Ovary (tissue), 9 donors: ENCODE results near the gene ALOX5AP. TPM values are rescaled to one million over a fixed set of nuclear protein-coding genes. Genes with fewer than 3 reads are reported as not detected.

Experiments
- DNase-seq, 5 donors: peaks; one replicate each; pipeline ENCODE4 v3.0.0-alpha.2; 2019 to 2020
- H3K27ac ChIP-seq, 2 donors: fragments of 200-600 bp; one replicate each; pipeline versions ENCODE4 v1.5.1 to v1.8.0; 2019 to 2022
- H3K27me3 ChIP-seq: fragments of 200-600 bp; one replicate; pipeline ENCODE4 v1.8.0; 2022
- H3K36me3 ChIP-seq: fragments of 200-600 bp; sonication (generic); one replicate; pipeline ENCODE4 v1.5.1; 2019
- H3K4me1 ChIP-seq: one replicate; pipeline ENCODE4 v1.8.1; 2013; ENCODE audit warnings: mild to moderate bottlenecking, moderate library complexity; ENCODE audit not compliant: insufficient read depth
- H3K4me3 ChIP-seq: fragments of 200-600 bp; sonication (generic); one replicate; pipeline ENCODE4 v1.5.1; 2017
- H3K9me3 ChIP-seq, 2 donors: fragments of 200-600 bp in 1 of 2; sonication (generic) in 1 of 2; one replicate each; pipeline versions ENCODE4 v1.5.1 to v1.8.1; 2013 to 2019; ENCODE audit warnings: mild to moderate bottlenecking in 1 of 2, moderate library complexity in 1 of 2
- CTCF ChIP-seq, 3 donors: fragments of 450-650 bp in 2 of 3; fragments of 200-600 bp in 1 of 3; IDR thresholded peaks; one replicate each; pipeline versions ENCODE4 v1.5.1 to v1.8.0; 2016 to 2022; ENCODE audit warnings: antibody characterized with exemption in 3 of 3, mild to moderate bottlenecking in 1 of 3
- EP300 ChIP-seq: sonication (generic); formaldehyde crosslinking; IDR thresholded peaks from one replicate; pipeline ENCODE4 v1.6.1; 2017; ENCODE audit warnings: antibody characterized with exemption
- POLR2A ChIP-seq: fragments of 450-650 bp; IDR thresholded peaks from one replicate; pipeline ENCODE4 v1.6.1; 2017; ENCODE audit warnings: antibody characterized with exemption, mild to moderate bottlenecking, moderate library complexity
- WGBS, 3 donors: extraction: QIAGEN DNeasy Blood & Tissue Kit in 1 of 3; methylation state at CpG; one replicate each; pipeline versions ENCODE4 v1.1.5 to v1.1.7; 2013 to 2017; 5-methylcytosine and 5-hydroxymethylcytosine counted together
- intact Hi-C, 4 donors: fragments of 100-400 bp; cut with DNase I; formaldehyde crosslinking; loops; one replicate each; pipeline versions ENCODE4 v1.11.0 to v1.15.1; 2022 to 2023
- polyA plus RNA-seq, 2 donors: library from polyadenylated mRNA; stranded (reverse); fragments of 200-250 nt in 1 of 2; fragments of 350-450 nt in 1 of 2; fragmentation: Illumina TruSeq in 1 of 2; extraction: RNeasy Lipid Tissue Mini Kit (QIAGEN cat#74804) in 1 of 2; gene quantifications; one replicate each; pipeline ENCODE4 v1.2.3, GENCODE V29; 2013 to 2014
- total RNA-seq, 7 donors: library from RNA; depleted of rRNA in 2 of 7; stranded (reverse); fragments of >200 nt in 2 of 7; fragmentation: NEBNext Ultra II Directional in 3 of 7; extraction: Animal tissue kit (Norgen Biotek cat#: 25700) in 3 of 7; gene quantifications; one replicate each; pipeline versions ENCODE4 v1.1.0 to v1.2.4, GENCODE V29; 2016 to 2023
- donor health status: DM: no; HTN: no; CAD: no; lungs with moderate emphysema.
- donor health status: DM: no; HTN: no; CAD: no.
- donor health status: Bipolar disorder and iron deficiency.
- donor health status: DM: yes; HTN: yes; CAD: no.
- donor health status: DM: no; HTN: no; CAD: no.
- donor health status: DM: yes; HTN: yes; CAD: no.

The ALOX5AP gene
- total and polyA plus RNA-seq, 9 donors, result 3.3 to 41.6 (median 10.8) TPM

GRCh38 chr13:30786648-30787047, 51.3 kb downstream of the ALOX5AP start:
- Histone ChIP-seq H3K27me3 (no peaks in the 10 kb centered on the region), H3K9me3 (no peaks in the 10 kb centered on the region), H3K4me1 (peaks cover 2% of the 10 kb centered on the region), H3K4me3 (no peak overlapping the region), H3K36me3 (no peaks in the 10 kb centered on the region), H3K27ac (no peak overlapping the region)
- DNase-seq, result no peak
- 94 to 98% (median 95%) methylated on average over 2 of the region's 2 CpGs for WGBS, 3 donors
- no peak for TF ChIP-seq EP300
- no peak for TF ChIP-seq CTCF (IDR thresholded peaks at IDR 0.05)
- TF ChIP-seq POLR2A, result no peak
- intact Hi-C loops, result no loop called here

- peaks cover 4% of the 10 kb centered on the region for H3K4me1 ChIP-seq
- H3K9me3 ChIP-seq, result no peaks in the 10 kb centered on the region
- DNase-seq, result no peak
- H3K4me3 ChIP-seq, result no peak overlapping the region
- intact Hi-C loops, result no loop called here
- 83 to 87% (median 86%) methylated on average over 12 to 14 of the region's 14 CpGs for WGBS, 3 donors
- H3K36me3 ChIP-seq, result no peaks in the 10 kb centered on the region
- H3K27me3 ChIP-seq, result no peaks in the 10 kb centered on the region
- TF ChIP-seq CTCF (IDR thresholded peaks at IDR 0.05) (no peak), POLR2A (no peak), EP300 (no peak)
- H3K27ac ChIP-seq, result no peak overlapping the region
These were observed 52.6 kb downstream of the ALOX5AP start for GRCh38 chr13:30787738-30788525.

- no peak for DNase-seq
- no peak overlapping the region for H3K4me3 ChIP-seq
- no peaks in the 10 kb centered on the region for H3K36me3 ChIP-seq
- H3K4me1 ChIP-seq, result peaks cover 4% of the 10 kb centered on the region
- no peaks in the 10 kb centered on the region for H3K9me3 ChIP-seq
- no peak overlapping the region for H3K27ac ChIP-seq
- no peak for TF ChIP-seq EP300
- no peak for TF ChIP-seq CTCF (IDR thresholded peaks at IDR 0.05)
- no peak for TF ChIP-seq POLR2A
- H3K27me3 ChIP-seq, result no peaks in the 10 kb centered on the region
- WGBS, 3 donors, result 84 to 86% (median 86%) methylated on average over 3 of the region's 3 CpGs
- intact Hi-C loops, result no loop called here
These were observed 54.0 kb downstream of the ALOX5AP start for GRCh38 chr13:30789166-30789862.

- intact Hi-C loops, result loop anchor here in 1 of 4 donors (10.0 kb wide), 1 partner anchor 244 kb away; no protein-coding TSS in a partner anchor
- H3K4me3 ChIP-seq, result no peak overlapping the region
- no peak overlapping the region for H3K27ac ChIP-seq
- no peak for DNase-seq
- no peaks in the 10 kb centered on the region for H3K9me3 ChIP-seq
- TF ChIP-seq EP300, result no peak
- TF ChIP-seq POLR2A, result no peak
- TF ChIP-seq CTCF (IDR thresholded peaks at IDR 0.05), result no peak
- WGBS, 3 donors, result 95 to 100% (median 97%) methylated on average over 2 of the region's 2 CpGs
- no peaks in the 10 kb centered on the region for H3K36me3 ChIP-seq
- H3K4me1 ChIP-seq, result peaks cover 4% of the 10 kb centered on the region
- H3K27me3 ChIP-seq, result no peaks in the 10 kb centered on the region
These were observed 55.2 kb downstream of the ALOX5AP start for GRCh38 chr13:30790592-30790991.
